Activated CD4-positive, alpha-beta memory T cell treated with anti-CD3 and anti-CD28 coated beads, Interleukin-2, amount 10 ng/mL, durations not matched to agents 7 days and 5 days (primary cell): ENCODE measurements around the gene ACTL10. TPM values are rescaled to one million over a fixed set of nuclear protein-coding genes. Genes with fewer than 3 reads are reported as not detected.

Source experiments
- CTCF ChIA-PET: fragments of 350-600 bp; sonication (Branson Sonifier 250); formaldehyde crosslinking; loops from one replicate; lab custom pipeline; 2021; ENCODE audit warnings: antibody characterized with exemption, inconsistent platforms; lab: Charles Lee
- POLR2A ChIA-PET: fragments of 350-600 bp; sonication (Branson Sonifier 250); formaldehyde crosslinking; loops from one replicate; lab custom pipeline; 2021; ENCODE audit warnings: antibody characterized with exemption; lab: Charles Lee
- DNase-seq: peaks from one replicate; pipeline ENCODE4 v3.0.0-alpha.2; 2020
- H3K27ac Mint-ChIP-seq: one replicate; pipeline ENCODE4 v1.8.0; 2021; ENCODE audit warnings: mild to moderate bottlenecking, mixed read lengths
- H3K27me3 Mint-ChIP-seq: one replicate; pipeline ENCODE4 v1.8.0; 2021; ENCODE audit warnings: mixed read lengths
- H3K36me3 Mint-ChIP-seq: one replicate; pipeline ENCODE4 v1.8.0; 2021; ENCODE audit warnings: low read depth, mixed read lengths
- H3K4me1 Mint-ChIP-seq: one replicate; pipeline ENCODE4 v1.8.0; 2021; ENCODE audit warnings: mixed read lengths
- H3K4me3 Mint-ChIP-seq: one replicate; pipeline ENCODE4 v1.8.0; 2021; ENCODE audit warnings: mild to moderate bottlenecking, mixed read lengths
- H3K9me3 Mint-ChIP-seq: one replicate; pipeline ENCODE4 v1.8.0; 2021; ENCODE audit warnings: mixed read lengths
- total RNA-seq, 2 experiments: library from RNA; stranded (reverse); gene quantifications; one replicate each; pipeline ENCODE4 v1.2.3, GENCODE V29; 2021

Gene ACTL10
- total RNA-seq, 2 experiments from 2014 or later: 3.7 to 4.5 TPM

DNA sequence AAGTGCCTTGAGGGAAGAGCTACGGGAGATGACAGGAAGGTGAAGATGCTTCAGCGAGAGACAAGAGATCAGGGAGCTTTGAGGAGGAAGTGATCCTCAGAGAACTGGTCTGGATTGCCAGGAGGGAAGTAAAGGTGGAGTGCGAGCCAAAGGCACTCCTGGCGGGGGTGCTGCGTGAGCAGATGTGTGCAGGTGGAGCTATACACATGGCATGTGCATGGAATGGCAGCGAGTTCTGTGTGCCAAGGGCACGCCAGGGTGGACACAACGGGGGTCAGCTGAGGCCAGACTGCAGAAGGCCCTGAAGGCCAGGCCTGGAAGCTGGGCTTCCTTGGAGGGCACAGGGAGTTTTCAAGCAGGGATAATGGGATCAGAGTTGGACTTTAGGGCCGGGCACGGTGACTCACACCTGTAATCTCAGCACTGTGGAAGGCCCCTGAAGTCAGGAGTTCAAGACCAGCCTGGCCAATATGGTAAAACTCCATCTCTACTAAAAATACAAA is 47.2 kb downstream of the ACTL10 start:
- CTCF ChIA-PET: no interaction called here
- no peak for DNase-seq
- H3K9me3 Mint-ChIP-seq: no peaks in the 10 kb centered on the region
- H3K27ac Mint-ChIP-seq: no peak overlapping the region
- POLR2A ChIA-PET: interaction anchor here (1.4 kb wide), 1 partner anchor 9 kb away, joined by 3 read pairs; no protein-coding TSS in a partner anchor
- H3K27me3 Mint-ChIP-seq: no peaks in the 10 kb centered on the region
- H3K36me3 Mint-ChIP-seq: peaks cover 43% of the 10 kb centered on the region
- no peak overlapping the region for H3K4me3 Mint-ChIP-seq
- peaks cover 39% of the 10 kb centered on the region for H3K4me1 Mint-ChIP-seq

DNA sequence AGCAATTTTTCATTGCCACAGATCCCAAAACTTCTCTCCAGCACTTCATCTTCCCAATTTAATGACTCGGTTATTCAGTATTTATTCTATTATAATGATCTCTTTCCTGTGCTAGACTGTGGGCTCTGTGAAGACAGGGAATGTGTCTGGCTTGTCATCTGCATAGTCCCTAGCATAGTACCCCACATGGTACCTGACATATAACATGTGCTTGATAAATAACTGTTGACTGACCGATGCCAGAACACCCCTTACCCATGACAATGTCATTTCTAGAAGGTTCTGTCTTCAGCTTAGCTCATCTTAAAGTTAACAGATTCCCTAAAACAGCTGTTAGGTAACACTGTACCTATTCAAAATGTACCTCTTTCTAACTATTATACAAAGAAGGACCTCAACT is 49.8 kb downstream of the ACTL10 start:
- Mint-ChIP-seq H3K4me3 (no peak overlapping the region), H3K4me1 (peaks cover 29% of the 10 kb centered on the region), H3K9me3 (no peaks in the 10 kb centered on the region), H3K36me3 (peaks cover 28% of the 10 kb centered on the region), H3K27me3 (no peaks in the 10 kb centered on the region), H3K27ac (no peak overlapping the region)
- CTCF ChIA-PET: no interaction called here
- no peak for DNase-seq
- POLR2A ChIA-PET: interaction anchor here (1.2 kb wide), 1 partner anchor 10 kb away, joined by 3 read pairs; no protein-coding TSS in a partner anchor

Other genes starting within 250 kb of the ACTL10 start
- 1 to 10 TPM; 5.6 to 6.9 TPM for gene SNTA1, start 223.2 kb upstream of the ACTL10 start, total RNA-seq
- 10 to 100 TPM; 19.2 to 20.3 TPM for gene CBFA2T2, start 176.8 kb upstream of the ACTL10 start, total RNA-seq
- gene C20orf144, start 4.6 kb upstream of the ACTL10 start, total RNA-seq: under 1 TPM; 0.30 to 0.33 TPM
- gene NECAB3, start 7.5 kb downstream of the ACTL10 start, total RNA-seq: 10 to 100 TPM; 27.3 to 36.2 TPM
- 10 to 100 TPM; 60.0 to 61.7 TPM for gene E2F1, start 19.4 kb downstream of the ACTL10 start, total RNA-seq
- 10 to 100 TPM; 13.9 to 15.8 TPM for gene PXMP4, start 53.4 kb downstream of the ACTL10 start, total RNA-seq
- 1 to 10 TPM; 5.6 to 5.8 TPM for gene ZNF341, start 65.1 kb downstream of the ACTL10 start, total RNA-seq
- 10 to 100 TPM; 86.7 to 86.9 TPM for gene CHMP4B, start 144.4 kb downstream of the ACTL10 start, total RNA-seq